A549 (cell line): ENCODE measurements around the gene TTLL9.

Source experiments
- EP300 ChIP-seq, 2 experiments: fragments of >200 bp; sonication (Bioruptor Twin); formaldehyde crosslinking; IDR thresholded peaks; 2 replicates in 1 of 2; 3 replicates in 1 of 2; pipeline ENCODE4 v1.6.1; 2016 to 2017
- MAZ ChIP-seq: fragments of 150-350 bp; IDR thresholded peaks from 2 replicates; pipeline ENCODE4 v1.6.1; 2014; ENCODE audit warnings: antibody characterized with exemption, low read depth, low read length, borderline replicate concordance
- NPAS2 ChIP-seq: fragments of 250-450 bp; sonication (Bioruptor Pico); IDR thresholded peaks from 2 replicates; pipeline ENCODE4 v1.8.0; 2022; ENCODE audit warnings: mild to moderate bottlenecking, moderate library complexity, borderline replicate concordance
- NR3C1 ChIP-seq: fragments of >200 bp; sonication (Bioruptor Twin); formaldehyde crosslinking; IDR thresholded peaks from 3 replicates; pipeline ENCODE4 v1.6.1; 2017
- RCOR1 ChIP-seq: fragments of 150-350 bp; IDR thresholded peaks from 2 replicates; pipeline ENCODE4 v1.6.1; 2014; ENCODE audit warnings: antibody characterized with exemption, low read length, low read depth
- ZFP36 ChIP-seq: fragments of 450-650 bp; IDR thresholded peaks from 2 replicates; pipeline ENCODE4 v1.6.1; 2014; ENCODE audit warnings: borderline replicate concordance; ENCODE audit not compliant: partially characterized antibody
- TF ChIP-seq, protein P1 (sequence below): IDR thresholded peaks from 2 replicates; pipeline ENCODE4 v1.6.1; 2012
- TF ChIP-seq, protein P2 (sequence below): fragments of >200 bp; sonication (Bioruptor Twin); formaldehyde crosslinking; IDR thresholded peaks from 3 replicates; pipeline ENCODE4 v1.5.1; 2016

DNA sequence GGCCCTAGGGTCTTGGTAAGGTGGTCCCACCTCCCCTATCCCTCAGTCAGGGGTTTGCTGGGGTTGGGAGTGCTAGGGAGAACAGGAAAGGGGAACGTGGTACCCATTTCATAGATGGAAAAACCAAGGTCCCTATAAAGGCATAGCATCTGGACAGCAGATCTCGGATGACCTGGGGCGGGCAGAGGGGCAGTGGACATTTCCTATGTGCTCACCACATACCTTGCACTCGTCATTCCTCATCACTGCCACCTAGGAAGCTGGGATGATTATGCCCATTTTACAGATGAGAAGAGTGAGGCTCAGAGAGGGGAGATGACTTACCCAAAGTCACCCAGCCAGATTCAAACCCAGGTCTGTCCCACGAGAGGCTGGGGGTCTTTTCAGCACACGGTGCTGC lies 39.2 kb upstream of the TTLL9 start:
- TF ChIP-seq MAZ, result no peak
- TF ChIP-seq, protein P1, sequence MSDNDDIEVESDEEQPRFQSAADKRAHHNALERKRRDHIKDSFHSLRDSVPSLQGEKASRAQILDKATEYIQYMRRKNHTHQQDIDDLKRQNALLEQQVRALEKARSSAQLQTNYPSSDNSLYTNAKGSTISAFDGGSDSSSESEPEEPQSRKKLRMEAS, result no peak
- TF ChIP-seq ZFP36, result no peak
- TF ChIP-seq EP300 (IDR thresholded peaks at IDR 0.05), result no peak
- TF ChIP-seq, protein P2, sequence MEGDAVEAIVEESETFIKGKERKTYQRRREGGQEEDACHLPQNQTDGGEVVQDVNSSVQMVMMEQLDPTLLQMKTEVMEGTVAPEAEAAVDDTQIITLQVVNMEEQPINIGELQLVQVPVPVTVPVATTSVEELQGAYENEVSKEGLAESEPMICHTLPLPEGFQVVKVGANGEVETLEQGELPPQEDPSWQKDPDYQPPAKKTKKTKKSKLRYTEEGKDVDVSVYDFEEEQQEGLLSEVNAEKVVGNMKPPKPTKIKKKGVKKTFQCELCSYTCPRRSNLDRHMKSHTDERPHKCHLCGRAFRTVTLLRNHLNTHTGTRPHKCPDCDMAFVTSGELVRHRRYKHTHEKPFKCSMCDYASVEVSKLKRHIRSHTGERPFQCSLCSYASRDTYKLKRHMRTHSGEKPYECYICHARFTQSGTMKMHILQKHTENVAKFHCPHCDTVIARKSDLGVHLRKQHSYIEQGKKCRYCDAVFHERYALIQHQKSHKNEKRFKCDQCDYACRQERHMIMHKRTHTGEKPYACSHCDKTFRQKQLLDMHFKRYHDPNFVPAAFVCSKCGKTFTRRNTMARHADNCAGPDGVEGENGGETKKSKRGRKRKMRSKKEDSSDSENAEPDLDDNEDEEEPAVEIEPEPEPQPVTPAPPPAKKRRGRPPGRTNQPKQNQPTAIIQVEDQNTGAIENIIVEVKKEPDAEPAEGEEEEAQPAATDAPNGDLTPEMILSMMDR, result no peak
- no peak for TF ChIP-seq RCOR1
- no peak for TF ChIP-seq NR3C1
- TF ChIP-seq NPAS2 (CRISPR knock-in tag), result no peak
